Fibroblast of skin of back (primary cell): ENCODE data around the gene RNF6.

Experiments
- DNase-seq: peaks from one replicate; pipeline ENCODE4 v3.0.0-alpha.2; 2013

The RNF6 gene

GRCh38 chr13:26225896-26226617 is 3.9 kb upstream of the RNF6 start:
- DNase-seq = no peak

- no peak for DNase-seq
Measured at GRCh38 chr13:26222520-26223046, 469 bp upstream of the RNF6 start.

- no peak for DNase-seq
Measured at GRCh38 chr13:26221399-26221720, 754 bp downstream of the RNF6 start.

GRCh38 chr13:26220575-26220974 is 1.5 kb downstream of the RNF6 start:
- peak; percentile 21 for DNase-seq

GRCh38 chr13:26219726-26220125 is 2.4 kb downstream of the RNF6 start:
- peak; percentile 20 for DNase-seq

GRCh38 chr13:26216042-26216441 is 6.1 kb downstream of the RNF6 start:
- DNase-seq = no peak

GRCh38 chr13:26213982-26214381 is 8.1 kb downstream of the RNF6 start:
- no peak for DNase-seq

GRCh38 chr13:26213345-26213744 is 8.8 kb downstream of the RNF6 start:
- no peak for DNase-seq

GRCh38 chr13:26208287-26208686 is 13.8 kb downstream of the RNF6 start:
- DNase-seq = no peak

GRCh38 chr13:26202365-26202972 is 19.6 kb downstream of the RNF6 start:
- DNase-seq = peak; percentile 65

GRCh38 chr13:26200811-26201210 is 21.3 kb downstream of the RNF6 start:
- no peak for DNase-seq

GRCh38 chr13:26198116-26198515 is 24.0 kb downstream of the RNF6 start:
- no peak for DNase-seq

GRCh38 chr13:26197298-26197697 is 24.8 kb downstream of the RNF6 start:
- no peak for DNase-seq

GRCh38 chr13:26186995-26187394 is 35.1 kb downstream of the RNF6 start:
- DNase-seq = no peak

GRCh38 chr13:26186118-26186870 is 35.8 kb downstream of the RNF6 start:
- peak; percentile 90 for DNase-seq

GRCh38 chr13:26185720-26186117 is 36.4 kb downstream of the RNF6 start:
- DNase-seq = no peak

GRCh38 chr13:26184791-26185250 is 37.3 kb downstream of the RNF6 start:
- DNase-seq = peak; percentile 68

- DNase-seq = no peak
Measured at GRCh38 chr13:26183416-26183815, 38.7 kb downstream of the RNF6 start.

- no peak for DNase-seq
Measured at GRCh38 chr13:26179344-26179743, 42.8 kb downstream of the RNF6 start.

- no peak for DNase-seq
Measured at GRCh38 chr13:26168835-26169234, 53.3 kb downstream of the RNF6 start.

- DNase-seq = peak; percentile 22
Measured at GRCh38 chr13:26168237-26168814, 53.8 kb downstream of the RNF6 start.

GRCh38 chr13:26163812-26164211 is 58.3 kb downstream of the RNF6 start:
- no peak for DNase-seq
